HL-60 (cell line): ENCODE results near the gene LINS1.

ENCODE experiments used
- DNase-seq, 2 experiments: peaks; one replicate each; pipeline ENCODE4 v3.0.0-alpha.2; 2010 to 2020; ENCODE audit warnings: low read depth in 1 of 2, low spot score in 1 of 2
- H3K27ac ChIP-seq: fragments of 250-450 bp; sonication (Bioruptor Pico); replicated peaks from 2 replicates; pipeline ENCODE4 v1.5.1; 2020; ENCODE audit warnings: mild to moderate bottlenecking, moderate library complexity
- H3K27me3 ChIP-seq: fragments of 250-450 bp; sonication (Bioruptor Pico); 2 replicates; pipeline ENCODE4 v1.5.1; 2021; ENCODE audit warnings: mild to moderate bottlenecking, moderate library complexity; ENCODE audit not compliant: insufficient read depth, poor library complexity, severe bottlenecking
- H3K4me3 ChIP-seq: replicated peaks from 2 replicates; pipeline ENCODE4 v1.5.1; 2011; ENCODE audit warnings: mild to moderate bottlenecking, control low read depth, low read length; ENCODE audit not compliant: insufficient read depth
- GABPA ChIP-seq: IDR thresholded peaks from 2 replicates; pipeline ENCODE4 v1.6.1; 2012; ENCODE audit warnings: low read depth
- POLR2AphosphoS5 ChIP-seq: IDR thresholded peaks from 2 replicates; pipeline ENCODE4 v1.6.1; 2012; ENCODE audit warnings: low read depth
- SPI1 ChIP-seq: IDR thresholded peaks from 2 replicates; pipeline ENCODE4 v1.6.1; 2012; ENCODE audit warnings: low read depth, mild to moderate bottlenecking, borderline replicate concordance
- TF ChIP-seq, protein P1 (sequence below): IDR thresholded peaks from 2 replicates; pipeline ENCODE4 v1.6.1; 2012; ENCODE audit warnings: low read depth; ENCODE audit not compliant: insufficient replicate concordance
- TF ChIP-seq, protein P2 (sequence below): IDR thresholded peaks from one replicate; pipeline ENCODE4 v1.5.1; 2011; ENCODE audit warnings: low read length, control low read depth, inconsistent platforms; ENCODE audit not compliant: insufficient read depth

Gene LINS1

DNA sequence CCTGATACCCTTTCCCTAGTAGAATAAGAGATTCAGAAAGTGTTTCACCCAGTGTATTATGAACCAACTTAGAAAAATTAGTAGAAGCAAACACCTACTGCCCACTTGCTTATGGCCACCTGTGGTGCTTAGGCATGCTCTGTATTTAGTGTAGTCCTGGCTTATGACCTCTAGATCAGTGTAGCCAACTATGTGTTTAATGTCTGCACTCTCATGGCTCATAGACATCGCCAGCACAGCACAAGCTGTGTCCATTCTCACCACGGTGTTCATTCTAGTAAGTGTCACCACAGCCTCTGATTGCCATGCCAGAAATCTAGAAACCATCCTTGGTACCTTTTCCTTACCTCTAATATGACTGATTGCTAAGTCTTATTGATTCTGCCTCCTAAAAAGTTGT is 14.7 kb upstream of the LINS1 start:
- DNase-seq: no peak
- no peak overlapping the region for H3K4me3 ChIP-seq
- TF ChIP-seq, protein P1, sequence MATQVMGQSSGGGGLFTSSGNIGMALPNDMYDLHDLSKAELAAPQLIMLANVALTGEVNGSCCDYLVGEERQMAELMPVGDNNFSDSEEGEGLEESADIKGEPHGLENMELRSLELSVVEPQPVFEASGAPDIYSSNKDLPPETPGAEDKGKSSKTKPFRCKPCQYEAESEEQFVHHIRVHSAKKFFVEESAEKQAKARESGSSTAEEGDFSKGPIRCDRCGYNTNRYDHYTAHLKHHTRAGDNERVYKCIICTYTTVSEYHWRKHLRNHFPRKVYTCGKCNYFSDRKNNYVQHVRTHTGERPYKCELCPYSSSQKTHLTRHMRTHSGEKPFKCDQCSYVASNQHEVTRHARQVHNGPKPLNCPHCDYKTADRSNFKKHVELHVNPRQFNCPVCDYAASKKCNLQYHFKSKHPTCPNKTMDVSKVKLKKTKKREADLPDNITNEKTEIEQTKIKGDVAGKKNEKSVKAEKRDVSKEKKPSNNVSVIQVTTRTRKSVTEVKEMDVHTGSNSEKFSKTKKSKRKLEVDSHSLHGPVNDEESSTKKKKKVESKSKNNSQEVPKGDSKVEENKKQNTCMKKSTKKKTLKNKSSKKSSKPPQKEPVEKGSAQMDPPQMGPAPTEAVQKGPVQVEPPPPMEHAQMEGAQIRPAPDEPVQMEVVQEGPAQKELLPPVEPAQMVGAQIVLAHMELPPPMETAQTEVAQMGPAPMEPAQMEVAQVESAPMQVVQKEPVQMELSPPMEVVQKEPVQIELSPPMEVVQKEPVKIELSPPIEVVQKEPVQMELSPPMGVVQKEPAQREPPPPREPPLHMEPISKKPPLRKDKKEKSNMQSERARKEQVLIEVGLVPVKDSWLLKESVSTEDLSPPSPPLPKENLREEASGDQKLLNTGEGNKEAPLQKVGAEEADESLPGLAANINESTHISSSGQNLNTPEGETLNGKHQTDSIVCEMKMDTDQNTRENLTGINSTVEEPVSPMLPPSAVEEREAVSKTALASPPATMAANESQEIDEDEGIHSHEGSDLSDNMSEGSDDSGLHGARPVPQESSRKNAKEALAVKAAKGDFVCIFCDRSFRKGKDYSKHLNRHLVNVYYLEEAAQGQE: no peak
- TF ChIP-seq, protein P2, sequence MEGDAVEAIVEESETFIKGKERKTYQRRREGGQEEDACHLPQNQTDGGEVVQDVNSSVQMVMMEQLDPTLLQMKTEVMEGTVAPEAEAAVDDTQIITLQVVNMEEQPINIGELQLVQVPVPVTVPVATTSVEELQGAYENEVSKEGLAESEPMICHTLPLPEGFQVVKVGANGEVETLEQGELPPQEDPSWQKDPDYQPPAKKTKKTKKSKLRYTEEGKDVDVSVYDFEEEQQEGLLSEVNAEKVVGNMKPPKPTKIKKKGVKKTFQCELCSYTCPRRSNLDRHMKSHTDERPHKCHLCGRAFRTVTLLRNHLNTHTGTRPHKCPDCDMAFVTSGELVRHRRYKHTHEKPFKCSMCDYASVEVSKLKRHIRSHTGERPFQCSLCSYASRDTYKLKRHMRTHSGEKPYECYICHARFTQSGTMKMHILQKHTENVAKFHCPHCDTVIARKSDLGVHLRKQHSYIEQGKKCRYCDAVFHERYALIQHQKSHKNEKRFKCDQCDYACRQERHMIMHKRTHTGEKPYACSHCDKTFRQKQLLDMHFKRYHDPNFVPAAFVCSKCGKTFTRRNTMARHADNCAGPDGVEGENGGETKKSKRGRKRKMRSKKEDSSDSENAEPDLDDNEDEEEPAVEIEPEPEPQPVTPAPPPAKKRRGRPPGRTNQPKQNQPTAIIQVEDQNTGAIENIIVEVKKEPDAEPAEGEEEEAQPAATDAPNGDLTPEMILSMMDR: no peak
- TF ChIP-seq POLR2AphosphoS5: no peak
- no peak for TF ChIP-seq SPI1
- no peak for TF ChIP-seq GABPA
- no peak overlapping the region for H3K27ac ChIP-seq
- no peaks in the 10 kb centered on the region for H3K27me3 ChIP-seq

DNA sequence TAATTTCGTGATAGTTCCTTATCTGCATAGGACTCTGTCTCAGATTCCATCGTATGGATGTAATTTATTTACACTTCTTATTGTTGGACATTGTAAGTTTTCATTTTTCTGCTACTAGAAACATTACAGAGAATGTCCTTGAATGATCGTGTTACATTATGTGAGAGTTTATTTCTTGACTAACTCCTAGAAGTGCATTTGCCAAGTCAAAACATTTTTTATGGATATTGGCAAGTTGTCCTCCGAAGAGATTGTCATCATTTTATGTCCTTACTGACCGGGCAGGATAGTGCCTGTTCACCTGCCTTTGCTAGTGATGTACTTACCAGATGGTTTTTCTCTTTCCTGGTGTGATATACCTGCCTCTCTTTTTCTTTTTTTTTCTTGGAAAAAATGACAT is 13.8 kb upstream of the LINS1 start:
- H3K27ac ChIP-seq: no peak overlapping the region
- no peak overlapping the region for H3K4me3 ChIP-seq
- no peaks in the 10 kb centered on the region for H3K27me3 ChIP-seq
- DNase-seq: no peak
- TF ChIP-seq POLR2AphosphoS5: no peak
- TF ChIP-seq, protein P2: no peak
- no peak for TF ChIP-seq SPI1
- TF ChIP-seq, protein P1: no peak
- no peak for TF ChIP-seq GABPA

DNA sequence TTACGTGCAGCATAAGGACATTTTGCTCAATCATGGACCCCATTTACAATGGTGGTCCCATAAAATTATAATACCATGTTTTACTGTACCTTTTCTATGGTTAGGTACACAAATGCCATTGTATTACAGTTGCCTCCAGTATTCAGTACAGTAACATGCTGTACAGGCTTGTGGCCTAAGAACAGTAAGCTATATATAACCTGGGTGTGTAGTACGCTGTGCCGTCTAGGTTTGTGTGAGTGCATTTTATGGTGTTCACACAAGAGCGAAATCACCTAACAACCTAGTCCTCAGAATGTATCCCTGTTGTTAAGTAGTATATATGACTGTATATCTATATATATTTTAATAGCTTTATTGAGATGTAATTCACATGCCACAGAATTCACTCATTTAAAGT is 12.9 kb upstream of the LINS1 start:
- TF ChIP-seq, protein P1: no peak
- TF ChIP-seq, protein P2: no peak
- TF ChIP-seq SPI1: no peak
- no peak for TF ChIP-seq POLR2AphosphoS5
- TF ChIP-seq GABPA: no peak
- Histone ChIP-seq H3K4me3 (no peak overlapping the region), H3K27ac (no peak overlapping the region), H3K27me3 (no peaks in the 10 kb centered on the region)
- DNase-seq: no peak
